ENCODE data around the gene SLC35B1. TPM values are rescaled to one million over a fixed set of nuclear protein-coding genes. Genes with fewer than 3 reads are reported as not detected.

SLC35B1 gene
- total RNA-seq, 1 donor from 2014 or later = 42.0 TPM

DNA sequence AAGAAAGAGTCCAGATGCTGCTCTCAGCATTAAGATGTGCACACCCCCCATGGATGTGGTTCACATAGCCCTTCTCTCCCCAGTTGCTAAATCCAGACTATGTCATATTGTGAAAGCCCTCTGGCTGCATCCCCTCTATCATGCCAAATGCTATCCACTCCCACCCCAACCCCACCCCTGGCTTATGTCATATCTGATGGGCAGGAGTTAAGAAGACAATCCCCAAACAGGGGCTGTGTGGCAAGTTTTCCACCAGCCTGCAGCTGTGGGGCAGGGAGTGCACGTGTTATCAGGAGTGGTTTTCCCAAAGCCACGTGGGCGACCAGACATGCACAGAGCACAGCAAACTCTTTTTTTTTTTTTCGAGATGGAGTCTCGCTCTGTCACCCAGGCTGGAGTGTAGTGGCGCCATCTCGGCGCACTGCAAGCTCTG, 46.2 kb upstream of the SLC35B1 start:
- no peak for DNase-seq (ENCODE audit: extremely low spot score in 2 of 2)
- peaks cover 38% of the 10 kb centered on the region for H3K4me1 ChIP-seq
- TF ChIP-seq POLR2A (IDR thresholded peaks at IDR 0.05) = no peak
- TF ChIP-seq, protein P1, sequence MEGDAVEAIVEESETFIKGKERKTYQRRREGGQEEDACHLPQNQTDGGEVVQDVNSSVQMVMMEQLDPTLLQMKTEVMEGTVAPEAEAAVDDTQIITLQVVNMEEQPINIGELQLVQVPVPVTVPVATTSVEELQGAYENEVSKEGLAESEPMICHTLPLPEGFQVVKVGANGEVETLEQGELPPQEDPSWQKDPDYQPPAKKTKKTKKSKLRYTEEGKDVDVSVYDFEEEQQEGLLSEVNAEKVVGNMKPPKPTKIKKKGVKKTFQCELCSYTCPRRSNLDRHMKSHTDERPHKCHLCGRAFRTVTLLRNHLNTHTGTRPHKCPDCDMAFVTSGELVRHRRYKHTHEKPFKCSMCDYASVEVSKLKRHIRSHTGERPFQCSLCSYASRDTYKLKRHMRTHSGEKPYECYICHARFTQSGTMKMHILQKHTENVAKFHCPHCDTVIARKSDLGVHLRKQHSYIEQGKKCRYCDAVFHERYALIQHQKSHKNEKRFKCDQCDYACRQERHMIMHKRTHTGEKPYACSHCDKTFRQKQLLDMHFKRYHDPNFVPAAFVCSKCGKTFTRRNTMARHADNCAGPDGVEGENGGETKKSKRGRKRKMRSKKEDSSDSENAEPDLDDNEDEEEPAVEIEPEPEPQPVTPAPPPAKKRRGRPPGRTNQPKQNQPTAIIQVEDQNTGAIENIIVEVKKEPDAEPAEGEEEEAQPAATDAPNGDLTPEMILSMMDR (IDR thresholded peaks at IDR 0.05) = no peak
- TF ChIP-seq POLR2AphosphoS5 (IDR thresholded peaks at IDR 0.05; ENCODE audit: insufficient read depth in 1 of 2, low read depth in 1 of 2) = peak in 1 of 2 donors; percentile 25
- no peaks in the 10 kb centered on the region for H3K36me3 ChIP-seq
- no peak overlapping the region for H3K27ac ChIP-seq
- no peaks in the 10 kb centered on the region for H3K9me3 ChIP-seq
- no peaks in the 10 kb centered on the region for H3K27me3 ChIP-seq
- H3K4me3 ChIP-seq = no peak overlapping the region
- intact Hi-C loops (cut with DNase I) = no loop called here

DNA sequence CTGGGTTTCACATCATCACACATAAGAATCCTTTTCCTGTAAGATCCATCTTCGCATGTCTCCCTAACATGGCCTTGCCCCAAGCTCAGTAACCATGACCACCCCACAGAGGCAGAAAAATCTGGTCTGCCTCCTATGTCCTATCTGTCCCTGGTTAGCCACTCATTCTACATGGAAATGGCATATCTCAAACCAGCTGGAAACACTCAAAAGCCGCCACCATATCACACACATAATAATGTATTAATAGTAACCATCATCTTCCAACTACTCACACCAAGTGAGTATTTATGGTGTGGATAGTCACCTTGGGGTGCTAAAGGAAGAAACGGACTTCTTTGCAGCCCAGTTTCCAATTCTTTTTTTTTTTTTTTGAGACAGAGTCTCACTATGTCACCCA, 44.7 kb upstream of the SLC35B1 start:
- no peak overlapping the region for H3K4me3 ChIP-seq
- no peaks in the 10 kb centered on the region for H3K36me3 ChIP-seq
- H3K9me3 ChIP-seq = no peaks in the 10 kb centered on the region
- H3K27me3 ChIP-seq = no peaks in the 10 kb centered on the region
- no peak for DNase-seq (ENCODE audit: extremely low spot score in 2 of 2)
- intact Hi-C loops (cut with DNase I) = no loop called here
- no peak for TF ChIP-seq POLR2A (IDR thresholded peaks at IDR 0.05)
- no peak overlapping the region for H3K27ac ChIP-seq
- H3K4me1 ChIP-seq = peaks cover 38% of the 10 kb centered on the region

DNA sequence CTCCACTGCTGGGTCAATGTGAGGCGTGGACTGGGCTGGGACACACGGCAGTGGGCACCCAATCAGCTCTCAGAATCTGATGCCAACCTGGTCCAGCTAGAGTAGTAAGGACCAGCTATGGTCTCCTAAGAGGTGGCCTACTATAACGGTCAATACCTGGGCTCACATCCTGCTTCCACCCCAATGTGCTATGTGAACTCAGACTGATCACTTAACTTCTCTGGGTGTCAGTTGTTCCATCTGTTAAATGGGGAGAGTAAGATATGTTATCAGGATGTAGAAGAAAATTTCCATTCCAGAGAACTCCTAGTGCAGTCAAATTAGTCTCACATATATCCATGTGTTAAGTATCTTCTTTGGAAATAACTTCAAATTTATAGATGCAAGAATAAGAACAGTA, 42.0 kb upstream of the SLC35B1 start:
- peaks cover 25% of the 10 kb centered on the region for H3K4me1 ChIP-seq
- H3K27ac ChIP-seq = no peak overlapping the region
- no peak for DNase-seq (ENCODE audit: extremely low spot score in 2 of 2)
- no peaks in the 10 kb centered on the region for H3K27me3 ChIP-seq
- no peak for TF ChIP-seq POLR2A (IDR thresholded peaks at IDR 0.05)
- H3K9me3 ChIP-seq = no peaks in the 10 kb centered on the region
- H3K4me3 ChIP-seq = no peak overlapping the region
- no peaks in the 10 kb centered on the region for H3K36me3 ChIP-seq
- intact Hi-C loops (cut with DNase I) = no loop called here

DNA sequence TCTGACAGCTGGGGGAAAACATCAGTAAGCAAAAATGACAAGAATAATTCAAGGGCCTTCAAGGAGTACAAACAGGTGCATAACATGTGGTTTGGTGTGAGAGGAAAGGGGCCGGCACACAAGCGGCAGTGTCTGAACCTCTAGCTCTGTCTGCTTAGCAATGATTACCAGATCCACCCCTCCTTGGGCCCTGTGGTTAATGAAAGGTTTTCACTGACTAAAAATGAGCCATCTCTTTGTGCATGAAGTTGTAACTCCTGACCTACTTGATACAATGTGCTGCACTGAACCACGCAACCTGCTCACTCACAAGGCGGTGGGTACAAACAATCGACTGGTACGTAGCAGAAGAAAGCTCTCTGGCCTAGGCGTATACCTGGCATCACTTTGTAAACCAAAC, 41.0 kb upstream of the SLC35B1 start:
- no peak overlapping the region for H3K27ac ChIP-seq
- TF ChIP-seq POLR2A (IDR thresholded peaks at IDR 0.05) (no peak), POLR2AphosphoS5 (IDR thresholded peaks at IDR 0.05; ENCODE audit: insufficient read depth in 1 of 2, low read depth in 1 of 2) (no peak)
- TF ChIP-seq, protein P1 (IDR thresholded peaks at IDR 0.05) = no peak
- intact Hi-C loops (cut with DNase I) = no loop called here

DNA sequence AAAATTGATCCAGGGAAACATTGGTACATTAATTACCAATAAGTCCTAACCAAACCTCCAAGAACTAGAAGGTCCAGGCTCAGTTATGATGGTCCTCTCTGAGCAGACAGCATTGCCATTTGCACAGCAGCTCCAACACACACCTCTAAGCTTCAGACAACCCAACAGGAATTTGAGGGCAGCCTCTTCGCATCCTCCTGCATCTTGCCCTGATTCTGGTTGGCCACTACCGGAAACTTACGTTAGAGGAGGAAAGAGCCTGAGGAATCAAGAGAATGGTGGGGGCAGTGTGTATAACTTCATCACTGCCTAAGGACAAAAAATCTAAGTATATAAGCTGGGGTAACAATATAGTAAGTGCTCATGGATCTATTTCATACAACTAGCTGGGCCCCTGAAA, 40.5 kb upstream of the SLC35B1 start:
- no peak for DNase-seq (ENCODE audit: extremely low spot score in 2 of 2)
- Histone ChIP-seq H3K4me3 (no peak overlapping the region), H3K27me3 (no peaks in the 10 kb centered on the region), H3K36me3 (no peaks in the 10 kb centered on the region), H3K27ac (no peak overlapping the region), H3K4me1 (peaks cover 19% of the 10 kb centered on the region), H3K9me3 (no peaks in the 10 kb centered on the region)
- no peak for TF ChIP-seq POLR2A (IDR thresholded peaks at IDR 0.05)
- TF ChIP-seq, protein P1 (IDR thresholded peaks at IDR 0.05) = no peak
- no peak for TF ChIP-seq POLR2AphosphoS5 (IDR thresholded peaks at IDR 0.05; ENCODE audit: insufficient read depth in 1 of 2, low read depth in 1 of 2)
- intact Hi-C loops (cut with DNase I) = no loop called here

More for the DNA sequence above, 41.0 kb upstream of the SLC35B1 start:
- no peaks in the 10 kb centered on the region for H3K9me3 ChIP-seq
- H3K27me3 ChIP-seq = no peaks in the 10 kb centered on the region
- H3K36me3 ChIP-seq = no peaks in the 10 kb centered on the region
- H3K4me3 ChIP-seq = no peak overlapping the region
- peaks cover 22% of the 10 kb centered on the region for H3K4me1 ChIP-seq
- no peak for DNase-seq (ENCODE audit: extremely low spot score in 2 of 2)

DNA sequence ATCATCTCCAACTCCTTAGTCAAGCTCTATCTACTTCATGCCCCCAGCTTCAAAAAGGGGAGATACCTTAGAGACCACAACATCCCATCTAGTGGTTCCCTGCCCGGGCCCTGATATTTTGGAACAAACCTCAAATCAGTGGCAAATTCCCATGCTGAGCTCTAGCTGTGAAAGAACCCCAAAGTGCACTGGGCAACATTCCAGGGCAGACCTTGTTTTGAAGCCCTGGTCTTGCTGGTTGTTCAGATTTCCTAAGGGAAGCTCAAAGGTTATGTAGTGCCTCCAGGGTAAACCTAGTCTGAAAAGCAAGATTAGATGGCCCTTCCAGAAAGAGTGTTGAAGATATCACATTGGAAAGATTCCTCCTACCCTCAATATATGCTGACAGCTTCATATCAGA, 39.9 kb upstream of the SLC35B1 start:
- no peak for TF ChIP-seq POLR2AphosphoS5 (IDR thresholded peaks at IDR 0.05; ENCODE audit: insufficient read depth in 1 of 2, low read depth in 1 of 2)
- no peak for TF ChIP-seq POLR2A (IDR thresholded peaks at IDR 0.05)
- TF ChIP-seq, protein P1 (IDR thresholded peaks at IDR 0.05) = no peak
- Histone ChIP-seq H3K27ac (no peak overlapping the region), H3K4me1 (peaks cover 20% of the 10 kb centered on the region), H3K27me3 (no peaks in the 10 kb centered on the region), H3K9me3 (no peaks in the 10 kb centered on the region), H3K36me3 (no peaks in the 10 kb centered on the region), H3K4me3 (no peak overlapping the region)
- no peak for DNase-seq (ENCODE audit: extremely low spot score in 2 of 2)
- intact Hi-C loops (cut with DNase I) = no loop called here

Measured in vagina (tissue), 2 donors.